IMR-90 (cell line): Measurements from ENCODE around the gene AGT. TPM values are rescaled to one million over a fixed set of nuclear protein-coding genes. Genes with fewer than 3 reads are reported as not detected.

Experiments used
- ATAC-seq: fragments of 200-7000 bp; cut with Tn5 transposase; 2 replicates; pipeline ENCODE4 v1.9.1; 2020; ENCODE audit warnings: low read depth, mild to moderate bottlenecking, moderate library complexity
- BruUV-seq: library from RNA; stranded (reverse); fragments of 400-500 nt; replicated peaks from 2 replicates; lab custom pipeline; 2021; lab: Mats Ljungman, UMichigan
- CTCF ChIA-PET: fragments of 300-600 bp; formaldehyde crosslinking; extraction: SDS; loops from one replicate; lab custom pipeline; 2021; ENCODE audit warnings: antibody characterized with exemption; lab: Yijun Ruan, JAX
- POLR2A ChIA-PET: fragments of 300-600 bp; sonication (Branson Sonifier 250); formaldehyde crosslinking; loops from one replicate; lab custom pipeline; 2022; ENCODE audit warnings: antibody characterized with exemption; ENCODE audit not compliant: unreplicated experiment; lab: Charles Lee
- DNase-seq: peaks from one replicate; pipeline ENCODE4 v3.0.0; 2013
- H2AFZ ChIP-seq: replicated peaks from 2 replicates; pipeline ENCODE3; 2013; ENCODE audit warnings: low read length, mild to moderate bottlenecking; ENCODE audit not compliant: poor library complexity
- H2AK5ac ChIP-seq: 2 replicates; pipeline ENCODE4 v1.6.1; 2013; ENCODE audit warnings: low read depth, low read length, inconsistent platforms
- H2AK9ac ChIP-seq: replicated peaks from 2 replicates; pipeline ENCODE3; 2013; ENCODE audit warnings: mild to moderate bottlenecking, low read depth, low read length, moderate library complexity; ENCODE audit not compliant: poor library complexity
- H2BK120ac ChIP-seq: 2 replicates; pipeline ENCODE4 v1.6.1; 2013; ENCODE audit warnings: low read depth, low read length, inconsistent platforms
- H2BK15ac ChIP-seq: 3 replicates; pipeline ENCODE4 v1.6.1; 2013; ENCODE audit warnings: low read depth, low read length, inconsistent platforms
- H2BK20ac ChIP-seq: 2 replicates; pipeline ENCODE4 v1.6.1; 2013; ENCODE audit warnings: low read depth, mild to moderate bottlenecking, inconsistent platforms, low read length, moderate library complexity
- H2BK5ac ChIP-seq: 2 replicates; pipeline ENCODE4 v1.6.1; 2013; ENCODE audit warnings: mild to moderate bottlenecking, low read depth, low read length, inconsistent platforms; ENCODE audit not compliant: poor library complexity, severe bottlenecking
- H3K14ac ChIP-seq: replicated peaks from 2 replicates; pipeline ENCODE4 v1.6.1; 2013; ENCODE audit warnings: low read depth, low read length, inconsistent platforms
- H3K18ac ChIP-seq: 2 replicates; pipeline ENCODE4 v1.6.1; 2013; ENCODE audit warnings: low read depth, low read length, control low read depth
- H3K23ac ChIP-seq: 2 replicates; pipeline ENCODE4 v1.6.1; 2013; ENCODE audit warnings: low read depth, low read length, inconsistent platforms
- H3K27ac ChIP-seq: 2 replicates; pipeline ENCODE4 v1.5.1; 2013; ENCODE audit warnings: mild to moderate bottlenecking, control low read depth, low read length; ENCODE audit not compliant: insufficient read depth
- H3K27me3 ChIP-seq: 2 replicates; pipeline ENCODE4 v1.6.1; 2013; ENCODE audit warnings: low read length; ENCODE audit not compliant: control insufficient read depth, insufficient read depth
- H3K36me3 ChIP-seq: 2 replicates; pipeline ENCODE4 v1.6.1; 2013; ENCODE audit warnings: low read length, mixed read lengths; ENCODE audit not compliant: control insufficient read depth, insufficient read depth
- H3K4ac ChIP-seq: 2 replicates; pipeline ENCODE4 v1.6.1; 2013; ENCODE audit warnings: low read depth, low read length, inconsistent platforms
- H3K4me1 ChIP-seq: 2 replicates; pipeline ENCODE4 v1.6.1; 2013; ENCODE audit warnings: low read length, mixed read lengths; ENCODE audit not compliant: control insufficient read depth, insufficient read depth
- H3K4me2 ChIP-seq: 2 replicates; pipeline ENCODE4 v1.6.1; 2013; ENCODE audit warnings: low read depth, mild to moderate bottlenecking, control low read depth, low read length, moderate library complexity
- H3K4me3 ChIP-seq: 2 replicates; pipeline ENCODE4 v1.5.1; 2013; ENCODE audit warnings: low read depth, mild to moderate bottlenecking, control low read depth, low read length, moderate library complexity; ENCODE audit not compliant: insufficient read depth
- H3K56ac ChIP-seq: 2 replicates; pipeline ENCODE4 v1.6.1; 2013; ENCODE audit warnings: low read length, inconsistent platforms; ENCODE audit not compliant: insufficient read depth; ENCODE audit errors: extremely low read depth
- H3K79me1 ChIP-seq, 2 experiments: 2 replicates each; pipeline ENCODE4 v1.6.1; 2013; ENCODE audit warnings: low read length in 2 of 2, inconsistent platforms in 1 of 2, low read depth in 1 of 2
- H3K9ac ChIP-seq: 2 replicates; pipeline ENCODE4 v1.6.1; 2013; ENCODE audit warnings: low read depth, low read length, control low read depth
- H3K9me1 ChIP-seq: 2 replicates; pipeline ENCODE4 v1.6.1; 2013; ENCODE audit warnings: low read length, inconsistent platforms; ENCODE audit not compliant: insufficient read depth
- H3K9me3 ChIP-seq: 2 replicates; pipeline ENCODE4 v1.6.1; 2013; ENCODE audit warnings: low read length; ENCODE audit not compliant: control insufficient read depth, insufficient read depth
- H4K20me1 ChIP-seq: 2 replicates; pipeline ENCODE4 v1.6.1; 2013; ENCODE audit warnings: low read length, inconsistent platforms; ENCODE audit not compliant: insufficient read depth
- H4K5ac ChIP-seq: 2 replicates; pipeline ENCODE4 v1.6.1; 2013; ENCODE audit warnings: mild to moderate bottlenecking, low read depth, low read length, control low read depth
- H4K8ac ChIP-seq, 2 experiments: 2 replicates each; pipeline ENCODE4 v1.6.1; 2013; ENCODE audit warnings: low read depth in 2 of 2, low read length in 2 of 2, control low read depth in 1 of 2, inconsistent platforms in 1 of 2
- H4K91ac ChIP-seq: 2 replicates; pipeline ENCODE4 v1.6.1; 2013; ENCODE audit warnings: low read depth, low read length, inconsistent platforms; ENCODE audit not compliant: insufficient read depth
- NFE2L2 ChIP-seq: fragments of 150-350 bp; IDR thresholded peaks from 2 replicates; pipeline ENCODE4 v1.6.1; 2016; ENCODE audit warnings: low read depth, mild to moderate bottlenecking, low read length
- USF2 ChIP-seq: fragments of 150-350 bp; IDR thresholded peaks from 2 replicates; pipeline ENCODE4 v1.6.1; 2017; ENCODE audit warnings: mild to moderate bottlenecking, antibody characterized with exemption, low read length, low read depth
- WGBS, 2 experiments: methylation state at CpG; one replicate each; pipeline versions ENCODE4 v1.1.5 to v1.1.7; 2013; ENCODE audit warnings: missing lambda C conversion rate in 2 of 2; ENCODE audit not compliant: insufficient read length in 1 of 2; ENCODE audit errors: extremely low coverage in 2 of 2; 5-methylcytosine and 5-hydroxymethylcytosine counted together
- dilution Hi-C: fragments of 300-500 bp; cut with HindIII; formaldehyde crosslinking; loops from one replicate; pipeline ENCODE4 v1.14.3; 2018; ENCODE audit warnings: low sequenced_read_pairs; ENCODE audit not compliant: unreplicated experiment
- in situ Hi-C: fragments of 300-500 bp; cut with MboI; formaldehyde crosslinking; loops from 3 replicates; pipeline ENCODE4 v1.14.3; 2019; ENCODE audit warnings: low sequenced_read_pairs, inconsistent platforms, mixed read lengths
- intact Hi-C: fragments of 100-400 bp; cut with micrococcal nuclease; formaldehyde crosslinking; loops from 2 replicates; pipeline ENCODE4 v1.10.0; 2022
- polyA plus RNA-seq, 3 experiments: library from polyadenylated mRNA; depleted of rRNA; stranded (reverse); fragments of >200 nt; gene quantifications; 2 replicates each; pipeline ENCODE4 v1.2.3, GENCODE V29; 2012; ENCODE audit warnings: low replicate concordance in 1 of 3
- total RNA-seq: library from RNA; depleted of rRNA; stranded (reverse); fragments of >200 nt; gene quantifications from 2 replicates; pipeline ENCODE4 v1.2.3, GENCODE V29; 2012
- TF ChIP-seq, protein P1 (sequence below): conservative IDR thresholded peaks from 2 replicates; pipeline ENCODE4 v1.5.1; 2012; ENCODE audit warnings: mild to moderate bottlenecking, low read depth, low read length, improper control_type of control experiment

AGT gene
- total and polyA plus RNA-seq, 2 of the 4 experiments (the other 2 are of a cell fraction): 0.18 to 0.34 TPM

DNA sequence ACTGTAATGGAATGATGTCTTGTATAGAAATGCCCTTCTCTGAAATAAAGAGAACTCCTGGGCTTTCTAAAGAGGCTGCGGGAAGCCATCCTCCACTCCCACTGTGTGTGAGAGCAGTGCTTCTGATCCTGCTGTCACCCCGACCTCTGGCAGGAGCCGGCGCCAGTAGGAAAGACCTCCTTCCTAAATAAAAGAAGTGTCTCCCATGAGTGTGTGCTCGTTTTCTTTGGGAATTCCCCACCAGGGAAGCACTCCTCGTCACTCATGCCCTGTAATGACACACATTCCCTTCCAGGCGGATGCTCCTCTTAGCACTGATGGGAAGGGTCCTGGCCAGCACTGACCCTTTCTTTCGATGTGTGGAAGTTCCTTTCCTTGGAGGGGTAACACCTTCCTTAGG lies 20.1 kb downstream of the AGT start:
- no peaks in the 10 kb centered on the region for H3K9me1 ChIP-seq
- H2AK5ac ChIP-seq: no peak overlapping the region
- no peak overlapping the region for H2BK120ac ChIP-seq
- ChIA-PET CTCF (interaction anchor here (1.6 kb wide), 1 partner anchor 43 kb away, joined by 4 read pairs; no protein-coding TSS in a partner anchor), POLR2A (no interaction called here)
- H3K36me3 ChIP-seq: peaks cover 32% of the 10 kb centered on the region
- no TSS peak for BruUV-seq
- H2BK5ac ChIP-seq: no peak overlapping the region
- H3K4me2 ChIP-seq: no peak overlapping the region
- no peak overlapping the region for H2BK15ac ChIP-seq
- H3K4me3 ChIP-seq: no peak overlapping the region
- in situ Hi-C loops (no loop called here), dilution Hi-C loops (no loop called here), intact Hi-C loops (no loop called here)
- H2AFZ ChIP-seq: no peak overlapping the region
- no peaks in the 10 kb centered on the region; the same call in 1 of the 2 replicates for H4K20me1 ChIP-seq
- H4K91ac ChIP-seq: no peak overlapping the region
- DNase-seq (no peak), ATAC-seq (no peak)
- no peak overlapping the region for H3K27ac ChIP-seq
- no peak overlapping the region for H3K4ac ChIP-seq
- no peak overlapping the region for H4K5ac ChIP-seq
- H3K14ac ChIP-seq: no peak overlapping the region
- peaks cover 2% of the 10 kb centered on the region; the same call in 1 of the 2 replicates for H3K4me1 ChIP-seq
- no peaks in the 10 kb centered on the region for H3K79me1 ChIP-seq
- no peaks in the 10 kb centered on the region for H3K27me3 ChIP-seq
- H3K56ac ChIP-seq: no peak overlapping the region
- no peak overlapping the region for H2AK9ac ChIP-seq
- no peaks in the 10 kb centered on the region for H3K9me3 ChIP-seq
- H3K9ac ChIP-seq: no peak overlapping the region
- TF ChIP-seq USF2: no peak
- TF ChIP-seq, protein P1, sequence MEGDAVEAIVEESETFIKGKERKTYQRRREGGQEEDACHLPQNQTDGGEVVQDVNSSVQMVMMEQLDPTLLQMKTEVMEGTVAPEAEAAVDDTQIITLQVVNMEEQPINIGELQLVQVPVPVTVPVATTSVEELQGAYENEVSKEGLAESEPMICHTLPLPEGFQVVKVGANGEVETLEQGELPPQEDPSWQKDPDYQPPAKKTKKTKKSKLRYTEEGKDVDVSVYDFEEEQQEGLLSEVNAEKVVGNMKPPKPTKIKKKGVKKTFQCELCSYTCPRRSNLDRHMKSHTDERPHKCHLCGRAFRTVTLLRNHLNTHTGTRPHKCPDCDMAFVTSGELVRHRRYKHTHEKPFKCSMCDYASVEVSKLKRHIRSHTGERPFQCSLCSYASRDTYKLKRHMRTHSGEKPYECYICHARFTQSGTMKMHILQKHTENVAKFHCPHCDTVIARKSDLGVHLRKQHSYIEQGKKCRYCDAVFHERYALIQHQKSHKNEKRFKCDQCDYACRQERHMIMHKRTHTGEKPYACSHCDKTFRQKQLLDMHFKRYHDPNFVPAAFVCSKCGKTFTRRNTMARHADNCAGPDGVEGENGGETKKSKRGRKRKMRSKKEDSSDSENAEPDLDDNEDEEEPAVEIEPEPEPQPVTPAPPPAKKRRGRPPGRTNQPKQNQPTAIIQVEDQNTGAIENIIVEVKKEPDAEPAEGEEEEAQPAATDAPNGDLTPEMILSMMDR: no peak
- TF ChIP-seq NFE2L2: no peak
- H2BK20ac ChIP-seq: no peak overlapping the region
- WGBS, 2 experiments: no CpG with 5 or more reads among the region's 8 CpGs
- no peak overlapping the region for H4K8ac ChIP-seq
- no peak overlapping the region for H3K18ac ChIP-seq
- H3K23ac ChIP-seq: no peak overlapping the region
